Common myeloid progenitor, CD34-positive (primary cell): ENCODE measurements around the gene ASMTL.
"Not testable (repeated sequence)": the region's sequence is repeated elsewhere in the genome, so short reads cannot be mapped to it uniquely, and the experiment has no call there.

Source experiments
- CTCF ChIA-PET: fragments of 350-600 bp; sonication (Branson Sonifier 250); formaldehyde crosslinking; loops from one replicate; lab custom pipeline; 2021; ENCODE audit warnings: antibody characterized with exemption; lab: Charles Lee
- POLR2A ChIA-PET: fragments of 350-600 bp; sonication (Branson Sonifier 250); formaldehyde crosslinking; loops from one replicate; lab custom pipeline; 2021; ENCODE audit warnings: antibody characterized with exemption; lab: Charles Lee
- DNase-seq, 3 donors: peaks; one replicate each; pipeline versions ENCODE4 v3.0.0 to v3.0.0-alpha.2; 2013
- H3K27ac ChIP-seq, 2 experiments: 1 replicate in 1 of 2; 2 replicates in 1 of 2; pipeline ENCODE4 v1.7.0; 2013; ENCODE audit warnings: inconsistent platforms in 2 of 2, low read length in 2 of 2, mild to moderate bottlenecking in 2 of 2, low read depth in 1 of 2, moderate library complexity in 1 of 2; ENCODE audit not compliant: severe bottlenecking in 2 of 2, insufficient read depth in 1 of 2, poor library complexity in 1 of 2
- H3K27me3 ChIP-seq, 5 experiments: replicated peaks in 2 of 5; 1 replicate in 3 of 5; 2 replicates in 2 of 5; pipeline versions ENCODE4 v1.6.1 to v1.7.0; 2013; ENCODE audit warnings: low read length in 4 of 5, mild to moderate bottlenecking in 2 of 5, moderate library complexity in 2 of 5, inconsistent platforms in 1 of 5; ENCODE audit not compliant: insufficient read depth in 5 of 5, control insufficient read depth in 4 of 5
- H3K36me3 ChIP-seq, 4 experiments: 1 replicate in 2 of 4; 2 replicates in 2 of 4; pipeline versions ENCODE4 v1.6.1 to v1.7.0; 2013; ENCODE audit warnings: low read length in 3 of 4, control low read depth in 1 of 4, mild to moderate bottlenecking in 1 of 4; ENCODE audit not compliant: control insufficient read depth in 4 of 4, insufficient read depth in 4 of 4
- H3K4me1 ChIP-seq, 4 experiments: 1 replicate in 3 of 4; 2 replicates in 1 of 4; pipeline versions ENCODE4 v1.6.1 to v1.7.1; 2013; ENCODE audit warnings: low read length in 3 of 4, mild to moderate bottlenecking in 3 of 4, control low read depth in 1 of 4, inconsistent platforms in 1 of 4, moderate library complexity in 1 of 4; ENCODE audit not compliant: control insufficient read depth in 4 of 4, insufficient read depth in 4 of 4; ENCODE audit errors: control extremely low read depth in 1 of 4
- H3K4me3 ChIP-seq, 7 experiments: 1 replicate in 4 of 7; 2 replicates in 3 of 7; pipeline versions ENCODE4 v1.5.1 to v1.7.0; 2013; ENCODE audit warnings: mild to moderate bottlenecking in 7 of 7, low read length in 6 of 7, moderate library complexity in 6 of 7, inconsistent platforms in 2 of 7, low read depth in 2 of 7, control low read depth in 1 of 7; ENCODE audit not compliant: insufficient read depth in 4 of 7, control insufficient read depth in 1 of 7; ENCODE audit errors: extremely low read depth in 1 of 7
- H3K9me3 ChIP-seq, 5 experiments: 1 replicate in 4 of 5; 2 replicates in 1 of 5; pipeline versions ENCODE4 v1.6.1 to v1.7.1; 2013; ENCODE audit warnings: low read length in 4 of 5, mild to moderate bottlenecking in 2 of 5, inconsistent platforms in 1 of 5, low read depth in 1 of 5, moderate library complexity in 1 of 5; ENCODE audit not compliant: control insufficient read depth in 4 of 5, insufficient read depth in 2 of 5; ENCODE audit errors: control extremely low read depth in 1 of 5
- WGBS: methylation state at CpG from one replicate; pipeline ENCODE4 v1.1.5; 2013; ENCODE audit not compliant: insufficient coverage; 5-methylcytosine and 5-hydroxymethylcytosine counted together

Gene ASMTL

DNA sequence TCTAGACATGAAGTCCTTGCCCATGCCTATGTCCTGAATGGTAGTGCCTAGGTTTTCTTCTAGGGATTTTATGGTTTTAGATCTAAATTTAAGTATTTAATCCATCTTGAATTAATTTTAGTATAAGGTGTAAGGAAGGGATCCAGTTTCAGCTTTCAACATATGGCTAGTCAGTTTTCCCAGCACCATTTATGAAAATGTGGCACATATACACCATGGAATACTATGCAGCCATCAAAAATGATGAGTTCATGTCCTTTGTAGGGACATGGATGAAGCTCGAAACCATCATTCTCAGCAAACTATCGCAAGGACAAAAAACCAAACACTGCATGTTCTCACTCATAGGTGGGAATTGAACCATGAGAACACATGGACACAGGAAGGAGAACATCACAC lies 29.8 kb upstream of the ASMTL start:
- H3K9me3 ChIP-seq = peaks cover 0 to 12% (median 0%) of the 10 kb centered on the region in 5 experiments
- DNase-seq, CTCF ChIA-PET, H3K27me3 ChIP-seq, POLR2A ChIA-PET: not testable (repeated sequence)
- peak overlapping the region in 1 of 2 experiments; percentile 93 for H3K27ac ChIP-seq
- no CpG with 5 or more reads among the region's 2 CpGs for WGBS
- peaks cover 8 to 53% (median 25%) of the 10 kb centered on the region in 4 experiments for H3K36me3 ChIP-seq
- peak overlapping the region in 4 of 7 experiments; percentile 3 to 66 (median 32) for H3K4me3 ChIP-seq
- peaks cover 6 to 56% (median 45%) of the 10 kb centered on the region in 4 experiments for H3K4me1 ChIP-seq

DNA sequence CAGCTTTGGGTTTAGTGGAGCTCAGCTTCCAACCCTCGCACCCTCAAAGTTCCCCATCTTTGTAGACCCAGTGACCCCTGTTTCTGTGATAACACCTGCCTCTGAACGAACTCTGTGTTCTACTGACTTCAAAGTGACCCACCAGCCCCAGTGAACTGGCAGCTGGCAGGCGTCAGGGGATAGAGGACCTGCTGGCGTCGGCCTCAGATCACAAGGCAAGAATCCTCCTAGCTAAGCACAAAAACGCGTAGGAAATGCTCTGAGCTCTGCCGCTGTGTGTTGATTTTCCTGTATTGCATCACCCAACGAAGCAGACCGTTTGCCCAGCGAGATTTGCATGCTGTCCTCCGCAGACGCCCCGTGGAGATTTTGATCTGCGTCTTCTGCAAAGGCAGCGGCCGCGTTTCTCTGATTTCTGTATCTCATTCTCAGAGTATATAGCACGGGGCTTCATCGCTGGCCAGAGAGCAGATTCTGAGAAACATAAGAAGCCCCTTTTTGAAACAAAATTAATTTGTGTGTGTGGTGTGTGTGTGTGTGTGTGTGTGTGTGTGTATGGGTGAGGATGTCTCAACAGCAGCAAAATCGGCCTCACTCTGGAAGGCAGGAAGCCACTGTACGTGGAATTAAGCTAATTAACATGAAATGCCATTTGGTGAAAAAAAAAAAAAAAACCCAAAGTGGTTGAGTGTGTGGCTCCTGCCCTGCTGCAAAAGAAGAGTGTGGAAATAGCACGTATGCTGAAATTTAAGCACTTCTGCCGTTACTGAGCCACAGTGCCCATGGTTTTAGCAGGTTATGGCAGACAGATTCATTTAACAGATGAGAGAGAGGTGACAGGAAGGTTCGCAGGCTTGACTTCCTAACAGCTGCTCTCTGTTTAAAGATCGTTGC lies 29.2 kb upstream of the ASMTL start:
- WGBS = 3% methylated on average over 25 of the region's 26 CpGs

DNA sequence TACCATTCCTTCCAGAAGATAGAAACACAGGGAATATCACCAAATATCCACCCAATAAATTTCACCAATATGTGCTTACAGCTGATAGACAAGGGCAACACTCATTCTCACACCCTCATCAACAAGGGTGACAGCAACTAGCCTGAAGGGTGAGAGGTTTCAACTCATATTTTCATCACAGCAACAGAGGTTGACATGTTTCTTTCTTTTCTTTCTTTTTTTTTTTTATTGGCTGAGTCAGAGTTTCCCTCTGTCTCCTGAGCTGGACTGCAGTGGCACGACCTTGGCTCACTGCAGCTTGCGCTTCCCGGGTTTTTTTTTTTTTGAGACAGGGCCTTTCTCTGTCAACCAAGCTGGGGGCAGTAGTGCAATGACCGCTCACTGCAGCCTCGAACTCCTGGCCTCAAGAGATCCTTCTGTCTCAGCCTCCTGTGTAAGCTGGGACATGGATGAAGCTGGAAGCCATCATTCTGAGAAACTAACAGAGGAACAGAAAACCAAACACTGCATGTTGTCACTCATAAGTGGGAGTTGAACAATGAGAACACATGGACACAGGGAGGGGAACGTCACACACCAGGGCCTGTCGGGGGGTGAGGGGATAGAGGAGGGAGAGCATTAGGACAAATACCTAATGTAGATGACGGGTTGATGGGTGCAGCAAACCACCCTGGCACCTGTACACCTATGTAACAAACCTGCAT lies 27.5 kb upstream of the ASMTL start:
- ChIA-PET POLR2A (no interaction called here), CTCF (no interaction called here)
- no peaks in the 10 kb centered on the region for H3K27me3 ChIP-seq
- H3K9me3 ChIP-seq = peaks cover 0 to 9% (median 0%) of the 10 kb centered on the region in 5 experiments
- H3K27ac ChIP-seq = peak overlapping the region in 1 of 2 experiments; percentile 20
- peaks cover 2 to 50% (median 17%) of the 10 kb centered on the region in 4 experiments for H3K36me3 ChIP-seq
- peak overlapping the region in 1 of 7 experiments; percentile 17 for H3K4me3 ChIP-seq
- DNase-seq = no peak
- WGBS = 65% methylated on average over 3 of the region's 8 CpGs
- H3K4me1 ChIP-seq = peaks cover 8 to 71% (median 53%) of the 10 kb centered on the region in 4 experiments

More for the DNA sequence above, 29.2 kb upstream of the ASMTL start:
- peak; percentile 90 to 95 (median 92) for DNase-seq
- peaks cover 0 to 12% (median 0%) of the 10 kb centered on the region in 5 experiments for H3K9me3 ChIP-seq
- peaks cover 8 to 48% (median 21%) of the 10 kb centered on the region in 4 experiments for H3K36me3 ChIP-seq
- H3K27me3 ChIP-seq = no peaks in the 10 kb centered on the region
- H3K4me1 ChIP-seq = peaks cover 8 to 60% (median 48%) of the 10 kb centered on the region in 4 experiments
- CTCF ChIA-PET = no interaction called here
- POLR2A ChIA-PET = no interaction called here
- peak overlapping the region in 6 of 7 experiments; percentile 25 to 66 (median 36) for H3K4me3 ChIP-seq
- H3K27ac ChIP-seq = peak overlapping the region; percentile 72 to 93

DNA sequence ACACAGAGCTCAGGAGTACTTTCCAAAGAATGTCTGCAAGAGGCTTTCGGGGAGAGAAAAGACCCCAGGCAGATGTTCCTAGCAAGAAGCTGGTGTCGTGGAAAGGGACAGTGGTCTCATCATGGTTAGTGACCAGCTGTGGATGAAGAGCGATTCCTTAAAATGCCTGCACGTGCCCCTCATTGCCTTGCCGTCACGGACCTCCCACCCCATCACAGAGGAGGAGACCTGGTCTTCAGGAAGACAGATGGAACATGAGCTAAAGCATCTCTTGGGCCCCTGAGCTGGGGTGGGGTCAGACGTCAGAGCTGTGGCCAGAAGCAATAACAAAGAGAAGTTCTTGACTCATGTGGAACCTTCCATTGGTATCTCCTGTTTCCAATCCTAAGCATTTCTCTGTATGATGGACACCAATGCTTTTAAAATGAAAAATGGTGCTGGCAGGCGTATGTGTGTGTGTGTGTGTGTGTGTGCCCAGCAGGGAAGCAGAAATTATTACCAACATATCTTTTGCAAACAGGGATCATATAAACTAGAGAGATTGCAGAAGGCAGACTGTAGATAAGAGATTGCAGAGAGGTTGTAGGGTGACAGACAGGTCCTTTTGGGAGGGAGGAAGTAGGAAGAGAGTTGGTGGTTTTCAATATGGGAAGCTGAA lies 25.2 kb upstream of the ASMTL start:
- peaks cover 8 to 61% (median 39%) of the 10 kb centered on the region in 4 experiments for H3K4me1 ChIP-seq
- H3K27me3 ChIP-seq = no peaks in the 10 kb centered on the region
- peak overlapping the region in 1 of 2 experiments; percentile 44 for H3K27ac ChIP-seq
- H3K4me3 ChIP-seq = peak overlapping the region in 2 of 7 experiments; percentile 2 to 29
- CTCF ChIA-PET = no interaction called here
- peak in 2 of 3 donors; percentile 68 to 76 for DNase-seq
- WGBS = 84% methylated on average over 6 of the region's 8 CpGs
- POLR2A ChIA-PET = no interaction called here
- peaks cover 0 to 9% (median 0%) of the 10 kb centered on the region in 5 experiments for H3K9me3 ChIP-seq
- peaks cover 2 to 44% (median 19%) of the 10 kb centered on the region in 4 experiments for H3K36me3 ChIP-seq

DNA sequence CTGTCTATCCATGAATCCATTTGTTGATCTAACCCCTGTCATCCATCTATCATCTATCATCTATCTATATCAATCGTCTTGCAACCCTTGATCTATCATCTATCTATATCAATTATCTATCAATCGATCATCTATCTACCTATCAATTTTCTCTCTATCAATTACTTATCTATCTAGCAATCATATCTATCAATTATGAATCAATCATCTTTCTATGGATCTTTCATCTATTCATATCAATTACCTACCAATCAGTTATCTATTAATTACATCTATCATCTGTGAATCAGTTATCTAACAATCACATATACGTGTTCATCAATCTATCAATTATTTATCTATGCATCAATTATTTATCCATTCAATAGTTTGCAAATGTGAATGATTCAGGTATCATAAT lies 24.5 kb upstream of the ASMTL start:
- no peak for DNase-seq
- WGBS = 96% methylated on average over 2 of the region's 3 CpGs
- Histone ChIP-seq H3K27me3 (no peaks in the 10 kb centered on the region), H3K4me1 (peaks cover 8 to 64% (median 37%) of the 10 kb centered on the region in 4 experiments), H3K36me3 (peaks cover 2 to 43% (median 19%) of the 10 kb centered on the region in 4 experiments), H3K9me3 (peaks cover 0 to 9% (median 0%) of the 10 kb centered on the region in 5 experiments), H3K27ac (no peak overlapping the region), H3K4me3 (no peak overlapping the region)
- ChIA-PET CTCF (no interaction called here), POLR2A (no interaction called here)

DNA sequence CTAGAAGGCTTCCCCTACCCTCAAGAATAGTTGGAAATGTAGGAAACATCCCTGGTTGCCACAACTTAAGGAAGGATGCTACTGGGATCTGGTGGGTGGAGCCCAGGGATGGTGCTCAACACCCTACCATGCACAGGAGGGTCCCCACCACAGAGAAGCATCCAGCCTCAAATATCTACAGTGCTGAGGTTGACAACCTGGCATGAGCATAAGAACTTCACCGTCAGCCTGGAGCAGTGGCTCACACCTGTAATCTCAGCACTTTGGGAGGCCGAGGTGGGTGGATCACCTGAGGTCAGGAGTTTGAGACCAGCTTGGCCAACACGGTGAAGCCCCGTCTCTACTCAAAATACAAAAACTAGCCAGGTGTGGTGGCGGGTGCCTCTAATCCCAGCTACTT lies 24.0 kb upstream of the ASMTL start:
- ChIA-PET CTCF (no interaction called here), POLR2A (no interaction called here)
- Histone ChIP-seq H3K36me3 (peaks cover 2 to 43% (median 19%) of the 10 kb centered on the region in 4 experiments), H3K9me3 (peaks cover 0 to 9% (median 0%) of the 10 kb centered on the region in 5 experiments), H3K4me3 (no peak overlapping the region), H3K4me1 (peaks cover 8 to 64% (median 37%) of the 10 kb centered on the region in 4 experiments), H3K27me3 (no peaks in the 10 kb centered on the region), H3K27ac (no peak overlapping the region)
- WGBS = 100% methylated on average over 1 of the region's 5 CpGs
- DNase-seq = no peak
